ENCODE results near the gene ARPC5.

DNA sequence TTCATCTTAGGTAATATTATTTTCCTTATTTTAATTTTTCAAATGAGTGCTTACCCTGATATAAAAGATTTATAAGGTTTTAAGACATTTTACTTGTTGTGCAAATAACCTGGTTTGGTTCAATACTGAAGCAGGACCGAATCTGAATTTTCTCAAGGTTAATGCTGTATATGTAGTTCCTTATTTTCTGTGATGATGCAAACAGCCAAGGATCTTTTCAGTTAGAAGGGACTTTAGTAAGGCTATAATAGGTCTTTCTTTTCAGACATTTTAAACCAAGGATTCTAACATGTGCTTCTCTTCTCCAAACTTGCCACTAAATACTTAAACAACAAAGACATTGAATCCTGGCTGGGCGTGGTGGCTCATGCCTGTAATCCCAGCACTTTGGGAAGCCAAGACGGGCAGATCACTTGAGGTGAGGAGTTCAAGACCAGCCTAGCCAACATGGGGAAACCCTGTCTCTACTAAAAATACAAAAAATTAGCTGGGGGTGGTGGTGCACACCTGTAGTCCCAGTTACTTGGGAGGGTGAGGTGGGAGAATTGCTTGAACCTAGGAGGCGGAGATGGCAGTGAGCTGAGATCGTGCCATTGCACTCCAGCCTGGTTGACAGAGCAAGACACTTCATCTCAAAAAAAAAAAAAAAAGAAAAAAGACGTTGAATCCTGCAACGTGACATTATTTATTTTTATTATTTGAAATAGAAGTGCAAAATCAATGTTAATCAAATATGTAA is 3.2 kb upstream of the ARPC5 start:
- TF ChIP-seq HMGN3 (IDR thresholded peaks at IDR 0.05; ENCODE audit: borderline replicate concordance, extremely low read depth, insufficient read length, low read depth, low read length) (no peak), PHB2 (IDR thresholded peaks at IDR 0.05; ENCODE audit: low read depth) (no peak), SRSF9 (IDR thresholded peaks at IDR 0.05; ENCODE audit: borderline replicate concordance, low read depth, low read length) (no peak)
- TF ChIP-seq, protein P1, sequence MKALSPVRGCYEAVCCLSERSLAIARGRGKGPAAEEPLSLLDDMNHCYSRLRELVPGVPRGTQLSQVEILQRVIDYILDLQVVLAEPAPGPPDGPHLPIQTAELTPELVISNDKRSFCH (CRISPR knock-in tag; IDR thresholded peaks at IDR 0.05): no peak
- TF ChIP-seq, protein P1 (tag; IDR thresholded peaks at IDR 0.05): no peak
- TF ChIP-seq, protein P2, sequence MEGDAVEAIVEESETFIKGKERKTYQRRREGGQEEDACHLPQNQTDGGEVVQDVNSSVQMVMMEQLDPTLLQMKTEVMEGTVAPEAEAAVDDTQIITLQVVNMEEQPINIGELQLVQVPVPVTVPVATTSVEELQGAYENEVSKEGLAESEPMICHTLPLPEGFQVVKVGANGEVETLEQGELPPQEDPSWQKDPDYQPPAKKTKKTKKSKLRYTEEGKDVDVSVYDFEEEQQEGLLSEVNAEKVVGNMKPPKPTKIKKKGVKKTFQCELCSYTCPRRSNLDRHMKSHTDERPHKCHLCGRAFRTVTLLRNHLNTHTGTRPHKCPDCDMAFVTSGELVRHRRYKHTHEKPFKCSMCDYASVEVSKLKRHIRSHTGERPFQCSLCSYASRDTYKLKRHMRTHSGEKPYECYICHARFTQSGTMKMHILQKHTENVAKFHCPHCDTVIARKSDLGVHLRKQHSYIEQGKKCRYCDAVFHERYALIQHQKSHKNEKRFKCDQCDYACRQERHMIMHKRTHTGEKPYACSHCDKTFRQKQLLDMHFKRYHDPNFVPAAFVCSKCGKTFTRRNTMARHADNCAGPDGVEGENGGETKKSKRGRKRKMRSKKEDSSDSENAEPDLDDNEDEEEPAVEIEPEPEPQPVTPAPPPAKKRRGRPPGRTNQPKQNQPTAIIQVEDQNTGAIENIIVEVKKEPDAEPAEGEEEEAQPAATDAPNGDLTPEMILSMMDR (IDR thresholded peaks at IDR 0.05 in 2 of 3, conservative IDR thresholded peaks at IDR 0.05 in 1 of 3; ENCODE audit: insufficient read depth in 2 of 3, low read depth in 1 of 3, low read length in 3 of 3): no peak

All from K562 (cell line).